Measurements from ENCODE around the gene ADCY1.

ADCY1 gene

GRCh38 chr7:45695249-45695995 lies 121.3 kb downstream of the ADCY1 start:
- no peak for DNase-seq (ENCODE audit: low spot score)

GRCh38 chr7:45696476-45696875 lies 122.3 kb downstream of the ADCY1 start:
- no peak for DNase-seq (ENCODE audit: low spot score)

GRCh38 chr7:45697576-45698136 lies 123.5 kb downstream of the ADCY1 start:
- no peak for DNase-seq (ENCODE audit: low spot score)

GRCh38 chr7:45698303-45699014 lies 124.3 kb downstream of the ADCY1 start:
- no peak for DNase-seq (ENCODE audit: low spot score)

- DNase-seq (ENCODE audit: low spot score), result no peak
Measured at GRCh38 chr7:45699015-45699309, 124.8 kb downstream of the ADCY1 start.

- no peak for DNase-seq (ENCODE audit: low spot score)
Measured at GRCh38 chr7:45699726-45700390, 125.7 kb downstream of the ADCY1 start.

GRCh38 chr7:45700556-45700955 lies 126.4 kb downstream of the ADCY1 start:
- no peak for DNase-seq (ENCODE audit: low spot score)

GRCh38 chr7:45701701-45702510 lies 127.7 kb downstream of the ADCY1 start:
- no peak for DNase-seq (ENCODE audit: low spot score)

- DNase-seq (ENCODE audit: low spot score), result no peak
Measured at GRCh38 chr7:45702751-45703150, 128.6 kb downstream of the ADCY1 start.

GRCh38 chr7:45703373-45703821 lies 129.2 kb downstream of the ADCY1 start:
- DNase-seq (ENCODE audit: low spot score), result no peak

- no peak for DNase-seq (ENCODE audit: low spot score)
Measured at GRCh38 chr7:45703911-45704682, 129.9 kb downstream of the ADCY1 start.

GRCh38 chr7:45704683-45705016 lies 130.5 kb downstream of the ADCY1 start:
- DNase-seq (ENCODE audit: low spot score), result no peak

- DNase-seq (ENCODE audit: low spot score), result no peak
Measured at GRCh38 chr7:45708046-45708950, 134.1 kb downstream of the ADCY1 start.

GRCh38 chr7:45709168-45710042 lies 135.2 kb downstream of the ADCY1 start:
- DNase-seq (ENCODE audit: low spot score), result no peak

GRCh38 chr7:45710271-45711160 lies 136.3 kb downstream of the ADCY1 start:
- DNase-seq (ENCODE audit: low spot score), result no peak

- DNase-seq (ENCODE audit: low spot score), result no peak
Measured at GRCh38 chr7:45711161-45711490, 137.0 kb downstream of the ADCY1 start.

- DNase-seq (ENCODE audit: low spot score), result no peak
Measured at GRCh38 chr7:45712057-45712689, 138.0 kb downstream of the ADCY1 start.
